AML-193 (cell line): ENCODE results near the gene GNG12.
"Not testable (repeated sequence)": the region's sequence is repeated elsewhere in the genome, so short reads cannot be mapped to it uniquely, and the experiment has no call there.

Experiments
- DNase-seq, 2 experiments: peaks; one replicate each; lab custom pipeline; 2025; lab: John Stamatoyannopoulos, UW

Gene GNG12

DNA sequence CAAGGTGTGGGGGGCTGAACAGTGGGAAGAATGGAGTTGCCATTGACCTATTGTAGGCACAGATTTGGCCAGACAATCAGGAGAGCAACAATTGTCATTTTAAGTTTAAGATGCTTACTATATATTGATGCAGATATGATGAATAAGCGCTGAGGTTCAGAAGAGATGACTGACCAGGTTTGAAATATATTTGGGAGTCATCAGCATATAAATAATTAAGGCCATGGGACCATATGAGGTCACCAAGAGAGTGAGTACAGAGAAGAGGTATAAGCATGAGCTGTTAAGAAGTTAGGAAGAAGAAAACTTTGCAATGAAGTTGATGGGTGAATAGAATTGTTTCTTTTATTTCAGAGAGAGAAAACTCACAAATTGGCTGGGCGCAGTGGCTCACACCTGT lies 152.8 kb downstream of the GNG12 start:
- DNase-seq: no peak

- DNase-seq: no peak
These were observed 153.6 kb downstream of the GNG12 start for GRCh38 chr1:67679691-67680090.

- no peak for DNase-seq
These were observed 155.3 kb downstream of the GNG12 start for GRCh38 chr1:67677930-67678329.

DNA sequence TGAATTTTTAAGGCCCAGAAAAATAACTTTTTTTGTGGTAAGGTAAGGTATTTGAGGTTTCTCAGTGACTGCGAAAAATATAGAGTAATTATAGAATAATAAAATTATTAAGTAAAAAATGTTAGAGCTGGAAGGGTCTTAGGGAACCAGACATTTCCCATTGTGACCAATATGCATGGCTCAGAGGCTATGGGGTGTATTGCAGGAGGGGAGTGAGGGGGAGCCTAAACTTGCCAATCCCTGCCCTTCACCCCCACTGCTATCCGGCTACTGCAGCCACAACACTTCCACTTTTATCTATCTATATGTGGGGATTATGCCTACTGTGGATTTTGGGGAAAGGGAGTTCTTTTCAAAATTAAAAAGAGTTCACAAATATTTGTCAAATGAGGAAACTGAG lies 155.9 kb downstream of the GNG12 start:
- DNase-seq: no peak

- DNase-seq: no peak
These were observed 156.3 kb downstream of the GNG12 start for GRCh38 chr1:67676946-67677345.

- no peak for DNase-seq
These were observed 157.0 kb downstream of the GNG12 start for GRCh38 chr1:67676287-67676686.

GRCh38 chr1:67675800-67676199 lies 157.5 kb downstream of the GNG12 start:
- no peak for DNase-seq

- DNase-seq: no peak
These were observed 158.8 kb downstream of the GNG12 start for GRCh38 chr1:67674260-67675011.

- no peak for DNase-seq
These were observed 159.6 kb downstream of the GNG12 start for GRCh38 chr1:67673468-67674201.

GRCh38 chr1:67672260-67672803 lies 160.9 kb downstream of the GNG12 start:
- DNase-seq: no peak

DNA sequence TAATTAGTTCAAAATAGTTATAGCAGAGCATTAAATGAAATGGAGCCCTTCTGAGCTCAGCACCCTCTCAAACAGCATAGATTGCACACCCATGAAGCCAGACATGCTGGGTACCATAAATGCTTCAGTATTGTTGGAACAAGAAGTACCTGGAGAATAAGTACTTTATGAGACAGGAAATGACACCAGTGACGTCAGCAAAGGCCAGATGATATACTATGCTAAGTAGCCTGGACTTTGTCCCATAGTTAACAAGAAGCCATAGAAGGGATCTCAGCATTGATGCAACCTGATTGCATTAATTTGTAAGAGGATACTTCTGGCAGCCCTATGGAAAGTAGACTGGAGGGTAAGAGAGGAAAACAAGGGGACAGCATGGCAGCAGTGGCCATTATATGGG lies 164.6 kb downstream of the GNG12 start:
- DNase-seq: no peak

- DNase-seq: no peak
These were observed 166.6 kb downstream of the GNG12 start for GRCh38 chr1:67666636-67667035.

GRCh38 chr1:67665307-67665706 lies 168.0 kb downstream of the GNG12 start:
- DNase-seq: not testable (repeated sequence)

- no peak for DNase-seq
These were observed 169.2 kb downstream of the GNG12 start for GRCh38 chr1:67664048-67664447.

GRCh38 chr1:67662884-67663283 lies 170.4 kb downstream of the GNG12 start:
- DNase-seq: no peak

DNA sequence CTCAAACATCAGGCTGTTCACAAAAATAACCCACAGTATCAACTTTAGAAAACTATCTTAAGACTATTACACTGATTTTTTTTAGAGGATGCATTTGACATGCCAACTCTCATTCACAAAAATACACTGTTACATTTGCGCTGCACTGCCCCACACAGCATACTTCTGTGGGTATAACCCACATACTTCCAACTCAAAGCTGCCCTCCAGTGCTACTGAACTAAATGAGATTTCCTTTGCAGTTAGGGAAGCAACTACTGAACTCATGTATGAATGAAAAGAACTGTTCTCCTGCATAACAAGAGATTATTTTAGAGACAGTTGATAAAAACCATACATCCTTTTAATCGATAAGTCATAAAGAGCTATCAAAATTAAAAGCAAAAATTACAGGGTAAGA lies 174.0 kb downstream of the GNG12 start:
- DNase-seq: no peak

DNA sequence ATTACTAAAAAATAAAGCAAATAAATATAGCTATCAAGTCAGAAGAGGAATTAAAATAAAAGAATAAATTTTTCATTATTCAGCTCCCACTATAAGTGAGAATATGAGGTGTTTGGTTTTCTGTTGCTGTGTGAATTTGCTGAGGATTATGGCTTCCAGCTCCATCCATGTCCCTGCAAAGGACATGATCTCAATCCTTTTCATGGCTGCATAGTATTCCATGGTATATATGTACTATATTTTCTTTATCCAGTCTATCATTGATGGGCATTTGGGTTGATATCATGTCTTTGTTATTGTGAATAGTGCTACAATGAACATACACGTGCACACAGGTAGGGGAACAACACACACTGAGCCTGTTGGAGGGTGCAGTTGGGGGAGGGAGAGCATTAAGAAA lies 176.1 kb downstream of the GNG12 start:
- not testable (repeated sequence) for DNase-seq

DNA sequence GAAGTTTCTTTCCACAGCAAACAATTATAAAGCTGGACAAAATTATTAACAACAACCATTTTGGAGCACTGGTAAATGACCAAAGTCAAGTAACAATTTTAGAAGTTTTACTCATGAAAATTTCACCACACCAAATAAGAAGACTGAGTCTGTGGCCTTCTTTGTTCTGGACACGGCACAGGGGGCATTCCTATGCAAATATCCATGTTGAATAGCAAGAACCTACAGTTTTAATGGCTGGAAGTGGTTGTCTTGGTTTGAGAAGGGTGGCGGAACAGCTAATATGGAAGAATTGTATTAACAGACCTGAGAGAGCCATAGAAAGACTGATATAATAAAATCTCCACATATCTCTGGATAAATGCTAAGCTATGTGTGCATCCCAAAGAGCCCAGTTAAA lies 177.7 kb downstream of the GNG12 start:
- DNase-seq: no peak

GRCh38 chr1:67653304-67653703 lies 180.0 kb downstream of the GNG12 start:
- DNase-seq: no peak

DNA sequence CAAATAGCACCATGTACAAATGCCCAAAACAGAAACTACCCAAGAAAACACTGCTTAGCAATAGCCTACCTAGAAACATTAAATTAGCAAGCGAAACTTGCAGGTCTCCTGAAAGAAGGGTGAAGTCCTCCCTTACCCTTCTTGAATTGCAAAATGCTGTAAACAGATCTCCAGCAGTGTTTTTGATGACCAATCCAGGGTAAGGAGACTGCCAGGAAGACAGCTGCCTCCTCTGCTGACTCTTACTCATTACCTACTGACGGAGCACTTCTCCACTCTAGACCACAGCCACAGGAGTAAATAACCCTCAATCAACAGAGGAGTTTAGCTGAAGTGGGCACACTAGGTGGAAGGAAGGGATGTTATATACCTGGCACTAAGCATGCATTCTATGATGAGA lies 180.5 kb downstream of the GNG12 start:
- no peak for DNase-seq
